ENCODE results near the gene FRMPD4. TPM values are rescaled to one million over a fixed set of nuclear protein-coding genes. Genes with fewer than 3 reads are reported as not detected.

FRMPD4 gene
- total RNA-seq, 2 experiments from 2014 or later, result not detected

GRCh38 chrX:12426420-12426819, 288.1 kb downstream of the FRMPD4 start:
- POLR2A ChIA-PET, result no interaction called here
- Mint-ChIP-seq H3K36me3 (ENCODE audit: low read depth) (no peaks in the 10 kb centered on the region), H3K27ac (no peak overlapping the region), H3K4me3 (no peak overlapping the region), H3K27me3 (no peaks in the 10 kb centered on the region), H3K4me1 (ENCODE audit: low read depth) (no peaks in the 10 kb centered on the region), H3K9me3 (no peaks in the 10 kb centered on the region)
- no peaks in the 10 kb centered on the region for H3K4me1 ChIP-seq (ENCODE audit: insufficient read depth, low read length)
- intact Hi-C loops (cut with DNase I, micrococcal nuclease), result no loop called here
- H3K36me3 ChIP-seq (ENCODE audit: insufficient read depth, low read length), result no peaks in the 10 kb centered on the region
- CTCF ChIA-PET, result no interaction called here
- DNase-seq (no peak), ATAC-seq (ENCODE audit: poor library complexity) (no peak)
- H3K4me3 ChIP-seq (ENCODE audit: low read length), result no peak overlapping the region
- TF ChIP-seq, protein P1, sequence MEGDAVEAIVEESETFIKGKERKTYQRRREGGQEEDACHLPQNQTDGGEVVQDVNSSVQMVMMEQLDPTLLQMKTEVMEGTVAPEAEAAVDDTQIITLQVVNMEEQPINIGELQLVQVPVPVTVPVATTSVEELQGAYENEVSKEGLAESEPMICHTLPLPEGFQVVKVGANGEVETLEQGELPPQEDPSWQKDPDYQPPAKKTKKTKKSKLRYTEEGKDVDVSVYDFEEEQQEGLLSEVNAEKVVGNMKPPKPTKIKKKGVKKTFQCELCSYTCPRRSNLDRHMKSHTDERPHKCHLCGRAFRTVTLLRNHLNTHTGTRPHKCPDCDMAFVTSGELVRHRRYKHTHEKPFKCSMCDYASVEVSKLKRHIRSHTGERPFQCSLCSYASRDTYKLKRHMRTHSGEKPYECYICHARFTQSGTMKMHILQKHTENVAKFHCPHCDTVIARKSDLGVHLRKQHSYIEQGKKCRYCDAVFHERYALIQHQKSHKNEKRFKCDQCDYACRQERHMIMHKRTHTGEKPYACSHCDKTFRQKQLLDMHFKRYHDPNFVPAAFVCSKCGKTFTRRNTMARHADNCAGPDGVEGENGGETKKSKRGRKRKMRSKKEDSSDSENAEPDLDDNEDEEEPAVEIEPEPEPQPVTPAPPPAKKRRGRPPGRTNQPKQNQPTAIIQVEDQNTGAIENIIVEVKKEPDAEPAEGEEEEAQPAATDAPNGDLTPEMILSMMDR (IDR thresholded peaks at IDR 0.05), result no peak
- no peaks in the 10 kb centered on the region for H3K27me3 ChIP-seq (ENCODE audit: control insufficient read depth in 1 of 2, insufficient read depth in 2 of 2, low read length in 2 of 2)
- no peaks in the 10 kb centered on the region for H3K9me3 ChIP-seq (ENCODE audit: control insufficient read depth in 1 of 2, insufficient read depth in 1 of 2, low read length in 2 of 2)
- no peak overlapping the region for H3K27ac ChIP-seq (ENCODE audit: low read depth in 1 of 2, low read length in 2 of 2)

GRCh38 chrX:12434493-12434892, 296.2 kb downstream of the FRMPD4 start:
- peaks cover 0 to 6% of the 10 kb centered on the region in 2 experiments for H3K27me3 ChIP-seq (ENCODE audit: control insufficient read depth in 1 of 2, insufficient read depth in 2 of 2, low read length in 2 of 2)
- H3K27ac Mint-ChIP-seq, result no peak overlapping the region
- no peak for ATAC-seq (ENCODE audit: poor library complexity)
- no peaks in the 10 kb centered on the region for H3K36me3 Mint-ChIP-seq (ENCODE audit: low read depth)
- TF ChIP-seq, protein P1 (IDR thresholded peaks at IDR 0.05), result no peak
- intact Hi-C loops (cut with DNase I, micrococcal nuclease), result no loop called here
- no peak overlapping the region for H3K4me3 ChIP-seq (ENCODE audit: low read length)
- ChIA-PET POLR2A (no interaction called here), CTCF (no interaction called here)
- DNase-seq, result no peak
- H3K4me1 Mint-ChIP-seq (ENCODE audit: low read depth), result no peaks in the 10 kb centered on the region
- no peaks in the 10 kb centered on the region for H3K4me1 ChIP-seq (ENCODE audit: insufficient read depth, low read length)
- no peaks in the 10 kb centered on the region for H3K9me3 ChIP-seq (ENCODE audit: control insufficient read depth in 1 of 2, insufficient read depth in 1 of 2, low read length in 2 of 2)
- no peaks in the 10 kb centered on the region for H3K27me3 Mint-ChIP-seq
- H3K27ac ChIP-seq (ENCODE audit: low read depth in 1 of 2, low read length in 2 of 2), result no peak overlapping the region
- H3K4me3 Mint-ChIP-seq, result no peak overlapping the region
- H3K36me3 ChIP-seq (ENCODE audit: insufficient read depth, low read length), result no peaks in the 10 kb centered on the region
- no peaks in the 10 kb centered on the region for H3K9me3 Mint-ChIP-seq

DNA sequence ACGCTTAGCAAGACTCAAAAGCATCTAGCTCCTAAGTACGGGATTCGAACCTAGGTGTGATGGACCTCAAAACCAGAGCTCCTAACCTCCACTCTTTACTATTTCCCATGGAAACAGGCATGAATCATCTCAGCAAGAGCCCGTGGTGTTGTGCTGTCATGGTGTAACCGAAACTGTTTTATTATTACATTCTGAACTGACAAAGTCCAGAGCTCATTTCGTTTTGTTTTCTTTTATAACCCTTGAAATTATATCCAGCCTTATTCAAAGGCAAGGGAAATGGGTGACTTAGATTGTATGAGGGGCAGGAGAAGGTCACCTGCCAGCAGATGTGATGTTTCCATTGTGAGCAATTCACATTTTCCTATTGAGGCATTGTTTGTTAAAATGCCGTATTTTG, 301.1 kb downstream of the FRMPD4 start:
- H3K27me3 Mint-ChIP-seq, result no peaks in the 10 kb centered on the region
- CTCF ChIA-PET, result no interaction called here

More for the DNA sequence above, 301.1 kb downstream of the FRMPD4 start:
- DNase-seq (no peak), ATAC-seq (ENCODE audit: poor library complexity) (no peak)
- TF ChIP-seq, protein P1 (IDR thresholded peaks at IDR 0.05), result no peak
- Histone ChIP-seq H3K27me3 (ENCODE audit: control insufficient read depth in 1 of 2, insufficient read depth in 2 of 2, low read length in 2 of 2) (peaks cover 0 to 6% of the 10 kb centered on the region in 2 experiments), H3K4me3 (ENCODE audit: low read length) (no peak overlapping the region), H3K9me3 (ENCODE audit: control insufficient read depth in 1 of 2, insufficient read depth in 1 of 2, low read length in 2 of 2) (no peaks in the 10 kb centered on the region), H3K4me1 (ENCODE audit: insufficient read depth, low read length) (no peaks in the 10 kb centered on the region), H3K36me3 (ENCODE audit: insufficient read depth, low read length) (no peaks in the 10 kb centered on the region), H3K27ac (ENCODE audit: low read depth in 1 of 2, low read length in 2 of 2) (no peak overlapping the region)
- no peaks in the 10 kb centered on the region for H3K9me3 Mint-ChIP-seq
- H3K4me3 Mint-ChIP-seq, result no peak overlapping the region
- no peak overlapping the region for H3K27ac Mint-ChIP-seq
- POLR2A ChIA-PET, result no interaction called here
- no peaks in the 10 kb centered on the region for H3K36me3 Mint-ChIP-seq (ENCODE audit: low read depth)
- intact Hi-C loops (cut with DNase I, micrococcal nuclease), result no loop called here
- no peaks in the 10 kb centered on the region for H3K4me1 Mint-ChIP-seq (ENCODE audit: low read depth)
